ENCODE results near the gene HMCN1. TPM values are rescaled to one million over a fixed set of nuclear protein-coding genes. Genes with fewer than 3 reads are reported as not detected.
A peak's percentile ranks its signal among the peaks of the same experiment; 100 is the strongest.
"Not testable (repeated sequence)": the region's sequence is repeated elsewhere in the genome, so short reads cannot be mapped to it uniquely, and the experiment has no call there.

Gene HMCN1
- total and polyA plus RNA-seq, 4 donors, result 1.5 to 6.8 (median 3.5) TPM

- Histone ChIP-seq H3K27me3 (ENCODE audit: control insufficient read depth in 4 of 4, insufficient read depth in 4 of 4, low read length in 3 of 4) (no peaks in the 10 kb centered on the region), H3K27ac (ENCODE audit: low read depth in 1 of 2, low read length in 2 of 2) (no peak overlapping the region), H3K4me1 (ENCODE audit: control insufficient read depth in 4 of 4, insufficient read depth in 4 of 4, low read length in 3 of 4) (no peaks in the 10 kb centered on the region), H3K9me3 (ENCODE audit: control insufficient read depth in 4 of 4, low read length in 3 of 4) (no peaks in the 10 kb centered on the region), H3K36me3 (ENCODE audit: control insufficient read depth in 4 of 4, insufficient read depth in 3 of 4, low read depth in 1 of 4, low read length in 3 of 4) (no peaks in the 10 kb centered on the region), H3K9ac (ENCODE audit: low read depth in 1 of 2, low read length in 2 of 2) (no peak overlapping the region), H3K4me3 (ENCODE audit: low read depth in 1 of 3, low read length in 3 of 3) (no peak overlapping the region)
- peak in 1 of 2 donors; percentile 9 for TF ChIP-seq HNF4A (conservative IDR thresholded peaks at IDR 0.05)
- TF ChIP-seq CTCF (IDR thresholded peaks at IDR 0.05; ENCODE audit: low read depth, low read length, missing input control), result no peak
- no peak for TF ChIP-seq MAX (IDR thresholded peaks at IDR 0.05)
- TF ChIP-seq RXRA (IDR thresholded peaks at IDR 0.05), result no peak
- TF ChIP-seq FOXA1 (IDR thresholded peaks at IDR 0.05), result no peak
- no peak for TF ChIP-seq JUND (IDR thresholded peaks at IDR 0.05)
- 57% methylated on average over 10 of the region's 10 CpGs for WGBS
- DNase-seq (ENCODE audit: low spot score), result no peak
These were observed 476.1 kb downstream of the HMCN1 start for GRCh38 chr1:186210258-186210657.

- H3K9ac ChIP-seq (ENCODE audit: low read depth in 1 of 2, low read length in 2 of 2), result not testable (repeated sequence)
These were observed 477.4 kb downstream of the HMCN1 start for GRCh38 chr1:186211583-186211982.

GRCh38 chr1:186212568-186213224 is 478.5 kb downstream of the HMCN1 start:
- no peak overlapping the region for H3K27ac ChIP-seq (ENCODE audit: low read depth in 1 of 2, low read length in 2 of 2)

More at GRCh38 chr1:186211583-186211982, 477.4 kb downstream of the HMCN1 start:
- not testable (repeated sequence) for DNase-seq (ENCODE audit: low spot score); H3K36me3 ChIP-seq (ENCODE audit: control insufficient read depth in 4 of 4, insufficient read depth in 3 of 4, low read depth in 1 of 4, low read length in 3 of 4); H3K27ac ChIP-seq (ENCODE audit: low read depth in 1 of 2, low read length in 2 of 2); H3K9me3 ChIP-seq (ENCODE audit: control insufficient read depth in 4 of 4, low read length in 3 of 4); H3K4me3 ChIP-seq (ENCODE audit: low read depth in 1 of 3, low read length in 3 of 3); H3K27me3 ChIP-seq (ENCODE audit: control insufficient read depth in 4 of 4, insufficient read depth in 4 of 4, low read length in 3 of 4); H3K4me1 ChIP-seq (ENCODE audit: control insufficient read depth in 4 of 4, insufficient read depth in 4 of 4, low read length in 3 of 4)

More at GRCh38 chr1:186212568-186213224, 478.5 kb downstream of the HMCN1 start:
- H3K9ac ChIP-seq (ENCODE audit: low read depth in 1 of 2, low read length in 2 of 2), result no peak overlapping the region
- no peaks in the 10 kb centered on the region for H3K27me3 ChIP-seq (ENCODE audit: control insufficient read depth in 4 of 4, insufficient read depth in 4 of 4, low read length in 3 of 4)
- TF ChIP-seq NR2F2 (IDR thresholded peaks at IDR 0.05) (no peak), GABPA (IDR thresholded peaks at IDR 0.05 in 1 of 2, conservative IDR thresholded peaks at IDR 0.05 in 1 of 2) (no peak), JUND (IDR thresholded peaks at IDR 0.05) (no peak), RXRA (IDR thresholded peaks at IDR 0.05) (peak in 1 of 2 donors; percentile 11), CTCF (IDR thresholded peaks at IDR 0.05; ENCODE audit: low read depth, low read length, missing input control) (peak; percentile 84), EGR1 (IDR thresholded peaks at IDR 0.05; ENCODE audit: low read depth in 2 of 2) (no peak), RAD21 (IDR thresholded peaks at IDR 0.05) (peak; percentile 99)
- no peak for DNase-seq (ENCODE audit: low spot score)
- no peaks in the 10 kb centered on the region for H3K4me1 ChIP-seq (ENCODE audit: control insufficient read depth in 4 of 4, insufficient read depth in 4 of 4, low read length in 3 of 4)
- H3K9me3 ChIP-seq (ENCODE audit: control insufficient read depth in 4 of 4, low read length in 3 of 4), result no peaks in the 10 kb centered on the region
- 31% methylated on average over 4 of the region's 4 CpGs for WGBS
- no peaks in the 10 kb centered on the region for H3K36me3 ChIP-seq (ENCODE audit: control insufficient read depth in 4 of 4, insufficient read depth in 3 of 4, low read depth in 1 of 4, low read length in 3 of 4)
- no peak overlapping the region for H3K4me3 ChIP-seq (ENCODE audit: low read depth in 1 of 3, low read length in 3 of 3)

All from liver (tissue), 9 donors.